Spleen (tissue), 11 donors: ENCODE measurements around the gene LRMDA. TPM values are rescaled to one million over a fixed set of nuclear protein-coding genes. Genes with fewer than 3 reads are reported as not detected.
A peak's percentile ranks its signal among the peaks of the same experiment; 100 is the strongest.
"Not testable (repeated sequence)": the region's sequence is repeated elsewhere in the genome, so short reads cannot be mapped to it uniquely, and the experiment has no call there.

Experiments
- DNase-seq: peaks from one replicate; pipeline ENCODE4 v3.0.0-alpha.2; 2020
- H3K27ac ChIP-seq, 8 donors: fragments of 200-600 bp; sonication (generic) in 7 of 8; 1 replicate in 4 of 8; 2 replicates in 4 of 8; pipeline versions ENCODE4 v1.5.0 to v1.8.0; 2016 to 2021; ENCODE audit warnings: inconsistent platforms in 4 of 8, mild to moderate bottlenecking in 4 of 8, moderate library complexity in 1 of 8
- H3K27me3 ChIP-seq, 7 donors: fragments of 200-600 bp; sonication (generic) in 6 of 7; replicated peaks in 1 of 7; 1 replicate in 4 of 7; 2 replicates in 3 of 7; pipeline versions ENCODE4 v1.5.0 to v1.8.0; 2016 to 2021; ENCODE audit warnings: inconsistent platforms in 3 of 7, mild to moderate bottlenecking in 1 of 7
- H3K36me3 ChIP-seq, 6 donors: fragments of 200-600 bp; sonication (generic) in 5 of 6; 1 replicate in 4 of 6; 2 replicates in 2 of 6; pipeline versions ENCODE4 v1.5.0 to v1.8.0; 2016 to 2021; ENCODE audit warnings: inconsistent platforms in 2 of 6
- H3K4me1 ChIP-seq, 6 donors: fragments of 200-600 bp; sonication (generic) in 5 of 6; 1 replicate in 3 of 6; 2 replicates in 3 of 6; pipeline versions ENCODE4 v1.5.0 to v1.8.0; 2016 to 2021; ENCODE audit warnings: inconsistent platforms in 3 of 6
- H3K4me3 ChIP-seq, 8 donors: fragments of 200-600 bp; sonication (generic) in 7 of 8; 1 replicate in 4 of 8; 2 replicates in 4 of 8; pipeline versions ENCODE4 v1.5.0 to v1.8.0; 2016 to 2021; ENCODE audit warnings: inconsistent platforms in 4 of 8, mild to moderate bottlenecking in 4 of 8, moderate library complexity in 2 of 8
- H3K9me3 ChIP-seq, 8 donors: fragments of 200-600 bp; sonication (generic) in 7 of 8; 1 replicate in 4 of 8; 2 replicates in 4 of 8; pipeline versions ENCODE4 v1.5.0 to v1.8.0; 2016 to 2021; ENCODE audit warnings: inconsistent platforms in 4 of 8
- POLR2A ChIP-seq, 3 donors: fragments of 450-650 bp; IDR thresholded peaks; one replicate each; pipeline ENCODE4 v1.5.1; 2017; ENCODE audit warnings: antibody characterized with exemption in 3 of 3, mild to moderate bottlenecking in 1 of 3
- POLR2AphosphoS5 ChIP-seq, 3 donors: sonication (generic); formaldehyde crosslinking; IDR thresholded peaks; one replicate each; pipeline ENCODE4 v1.5.1; 2017; ENCODE audit warnings: antibody characterized with exemption in 3 of 3
- WGBS, 5 donors: extraction: QIAGEN DNeasy Blood & Tissue Kit in 3 of 5; methylation state at CpG; one replicate each; pipeline versions ENCODE4 v1.1.5 to v1.1.7; 2013 to 2018; 5-methylcytosine and 5-hydroxymethylcytosine counted together
- intact Hi-C: fragments of 100-400 bp; cut with DNase I; formaldehyde crosslinking; loops from one replicate; pipeline ENCODE4 v1.15.0; 2023; ENCODE audit warnings: low total_unique reads
- microRNA-seq, 3 donors: library from miRNA; unstranded; fragments of <30 nt; microRNA quantifications; one replicate each; pipeline versions ENCODE4 to v1.1.0, GENCODE V29; 2019 to 2020
- polyA plus RNA-seq, 3 donors: library from polyadenylated mRNA; stranded (reverse); fragments of 200-250 nt; gene quantifications; one replicate each; pipeline ENCODE4 v1.2.1, GENCODE V29; 2013
- small RNA-seq, 4 donors: library from RNA; depleted of rRNA; stranded (forward); fragments of <200 nt; gene quantifications; one replicate each; pipeline ENCODE3, GENCODE V24; 2016
- total RNA-seq, 7 donors: library from RNA; depleted of rRNA in 3 of 7; stranded (reverse); fragments of >200 nt in 3 of 7; fragmentation: NEBNext Ultra II Directional in 4 of 7; extraction: Animal tissue kit (Norgen Biotek cat#: 25700) in 4 of 7; gene quantifications; one replicate each; pipeline versions ENCODE4 v1.1.0 to v1.2.1, GENCODE V29; 2016 to 2021
- TF ChIP-seq, protein P1 (sequence below), 11 experiments: fragments of 200-600 bp in 7 of 11; fragments of 450-650 bp in 4 of 11; sonication (generic) in 4 of 11; IDR thresholded peaks in 8 of 11; conservative IDR thresholded peaks in 3 of 11; 1 replicate in 7 of 11; 2 replicates in 4 of 11; pipeline versions ENCODE4 v1.4.0 to v1.8.0; 2016 to 2021; ENCODE audit warnings: antibody characterized with exemption in 11 of 11, inconsistent platforms in 4 of 11, mild to moderate bottlenecking in 1 of 11
- donor health status: healthy with polysubstance abuse.
- donor health status: DM: no; HTN: no; CAD: no; lungs with moderate emphysema.
- donor health status: DM: no; HTN: no; CAD: no.
- donor health status: Bipolar disorder and iron deficiency.
- donor health status: healthy.
- donor health status: DM: no; HTN: no; CAD: no.
- donor health status: DM: yes; HTN: yes; CAD: no.

The LRMDA gene
- total and polyA plus RNA-seq, 10 donors, result 7.3 to 46.6 (median 28.2) TPM

DNA sequence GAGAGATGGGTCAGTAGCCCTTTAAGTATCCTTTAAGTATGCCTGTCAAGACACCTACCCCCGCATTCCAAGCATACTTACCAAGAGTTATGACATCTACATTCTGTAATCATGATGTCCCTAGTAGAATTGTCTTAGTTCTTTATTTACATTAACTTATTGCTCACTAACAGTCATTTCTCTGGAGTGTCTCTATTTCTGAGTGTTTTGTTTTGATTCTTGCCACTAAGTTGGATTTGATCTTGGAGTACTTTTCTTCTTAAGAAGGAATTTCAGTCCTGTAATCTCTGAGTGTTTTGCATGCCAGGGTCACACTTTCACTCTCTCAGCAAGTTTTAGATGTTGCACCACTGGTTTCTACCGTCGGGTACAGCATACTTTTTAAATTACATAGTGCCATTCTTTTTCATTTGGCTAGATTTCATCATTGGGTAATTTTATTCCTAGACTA is 1152.3 kb downstream of the LRMDA start:
- WGBS, 5 donors, result 75 to 88% (median 79%) methylated on average over 3 of the region's 3 CpGs
- Histone ChIP-seq H3K27me3 (no peaks in the 10 kb centered on the region), H3K36me3 (no peaks in the 10 kb centered on the region), H3K9me3 (no peaks in the 10 kb centered on the region), H3K27ac (peak overlapping the region in 1 of 8 donors; percentile 22), H3K4me3 (no peak overlapping the region), H3K4me1 (no peaks in the 10 kb centered on the region)
- TF ChIP-seq, protein P1, sequence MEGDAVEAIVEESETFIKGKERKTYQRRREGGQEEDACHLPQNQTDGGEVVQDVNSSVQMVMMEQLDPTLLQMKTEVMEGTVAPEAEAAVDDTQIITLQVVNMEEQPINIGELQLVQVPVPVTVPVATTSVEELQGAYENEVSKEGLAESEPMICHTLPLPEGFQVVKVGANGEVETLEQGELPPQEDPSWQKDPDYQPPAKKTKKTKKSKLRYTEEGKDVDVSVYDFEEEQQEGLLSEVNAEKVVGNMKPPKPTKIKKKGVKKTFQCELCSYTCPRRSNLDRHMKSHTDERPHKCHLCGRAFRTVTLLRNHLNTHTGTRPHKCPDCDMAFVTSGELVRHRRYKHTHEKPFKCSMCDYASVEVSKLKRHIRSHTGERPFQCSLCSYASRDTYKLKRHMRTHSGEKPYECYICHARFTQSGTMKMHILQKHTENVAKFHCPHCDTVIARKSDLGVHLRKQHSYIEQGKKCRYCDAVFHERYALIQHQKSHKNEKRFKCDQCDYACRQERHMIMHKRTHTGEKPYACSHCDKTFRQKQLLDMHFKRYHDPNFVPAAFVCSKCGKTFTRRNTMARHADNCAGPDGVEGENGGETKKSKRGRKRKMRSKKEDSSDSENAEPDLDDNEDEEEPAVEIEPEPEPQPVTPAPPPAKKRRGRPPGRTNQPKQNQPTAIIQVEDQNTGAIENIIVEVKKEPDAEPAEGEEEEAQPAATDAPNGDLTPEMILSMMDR (IDR thresholded peaks at IDR 0.05 in 8 of 11, conservative IDR thresholded peaks at IDR 0.05 in 3 of 11), result no peak
- TF ChIP-seq POLR2AphosphoS5 (IDR thresholded peaks at IDR 0.05), result no peak
- no peak for TF ChIP-seq POLR2A (IDR thresholded peaks at IDR 0.05)
- no peak for DNase-seq
- intact Hi-C loops, result no loop called here

DNA sequence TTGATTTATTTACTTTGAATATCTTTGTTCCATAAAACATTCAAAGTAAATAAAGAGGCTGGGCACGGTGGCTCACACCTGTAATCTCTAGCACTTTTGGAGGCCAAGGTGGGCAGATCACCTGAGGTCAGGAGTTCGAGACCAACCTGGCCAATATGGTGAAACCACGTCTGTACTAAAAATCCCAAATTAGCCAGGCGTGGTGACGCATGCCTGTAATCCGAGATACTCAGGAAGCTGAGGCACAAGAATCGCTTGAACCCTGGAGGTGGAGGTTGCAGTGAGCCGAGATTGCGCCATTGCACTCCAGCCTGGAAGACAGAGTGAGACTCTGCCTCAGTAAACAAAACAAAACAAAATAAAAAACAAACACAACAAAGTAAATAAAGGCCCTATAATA is 1153.0 kb downstream of the LRMDA start:
- DNase-seq, H3K9me3 ChIP-seq, H3K27me3 ChIP-seq, H3K27ac ChIP-seq, H3K36me3 ChIP-seq, intact Hi-C loops, H3K4me3 ChIP-seq, H3K4me1 ChIP-seq: not testable (repeated sequence)
- WGBS, 5 donors, result 87 to 95% (median 89%) methylated on average over 9 of the region's 9 CpGs

Small RNA genes lying within 50 kb of the gene (microRNA-seq; reads per million reads assigned to microRNA genes)
- gene MIR606, result 0 reads per million in 3 donors

Small RNA genes lying within 50 kb of the gene (small RNA-seq; reads per million reads assigned to genes)
- gene MIR606 (0 reads per million in 4 donors), gene RN7SL518P (0 reads per million in 4 donors), gene RNU6-673P (0 reads per million in 4 donors)

Other genes with a start within 250 kb of the LRMDA start
- 100 to 1,000 TPM in 3 of 7 donors, 10 to 100 TPM in 4; 67.8 to 108 (median 94.4) TPM for gene VDAC2, start 220.8 kb upstream of the LRMDA start, total RNA-seq
- 10 to 100 TPM; 62.0 to 81.9 (median 78.7) TPM for gene VDAC2, start 220.8 kb upstream of the LRMDA start, polyA plus RNA-seq
- gene COMTD1, start 195.7 kb upstream of the LRMDA start, total RNA-seq, result 10 to 100 TPM; 14.2 to 26.3 (median 18.0) TPM
- gene COMTD1, start 195.7 kb upstream of the LRMDA start, polyA plus RNA-seq, result 10 to 100 TPM; 32.9 to 57.4 (median 36.0) TPM
- gene ZNF503, start 29.9 kb upstream of the LRMDA start, total RNA-seq, result 10 to 100 TPM in 5 of 7 donors, 1 to 10 TPM in 2; 7.8 to 25.6 (median 10.6) TPM
- gene ZNF503, start 29.9 kb upstream of the LRMDA start, polyA plus RNA-seq, result 1 to 10 TPM; 3.2 to 5.6 (median 3.4) TPM